Lower leg skin (tissue), 3 donors: Measurements from ENCODE around the gene SLC22A3.

Experiments used
- CTCF ChIP-seq, 3 donors: fragments of 450-650 bp; IDR thresholded peaks; one replicate each; pipeline ENCODE4 v1.5.1; 2016; ENCODE audit warnings: antibody characterized with exemption in 3 of 3, mild to moderate bottlenecking in 3 of 3, moderate library complexity in 2 of 3
- POLR2A ChIP-seq, 2 donors: fragments of 450-650 bp; IDR thresholded peaks; one replicate each; pipeline ENCODE4 v1.6.1; 2016 to 2017; ENCODE audit warnings: antibody characterized with exemption in 2 of 2, mild to moderate bottlenecking in 1 of 2, moderate library complexity in 1 of 2

GRCh38 chr6:160419488-160419887, 71.3 kb downstream of the SLC22A3 start:
- TF ChIP-seq CTCF (IDR thresholded peaks at IDR 0.05) (no peak), POLR2A (IDR thresholded peaks at IDR 0.05) (no peak)
